ENCODE results near the gene ERP27. TPM values are rescaled to one million over a fixed set of nuclear protein-coding genes. Genes with fewer than 3 reads are reported as not detected.

Gene ERP27
- total and polyA plus RNA-seq, 2 donors (not counting 3 experiments of a cell fraction or from before 2014, with no cell fraction given): 0.70 to 0.88 TPM

DNA sequence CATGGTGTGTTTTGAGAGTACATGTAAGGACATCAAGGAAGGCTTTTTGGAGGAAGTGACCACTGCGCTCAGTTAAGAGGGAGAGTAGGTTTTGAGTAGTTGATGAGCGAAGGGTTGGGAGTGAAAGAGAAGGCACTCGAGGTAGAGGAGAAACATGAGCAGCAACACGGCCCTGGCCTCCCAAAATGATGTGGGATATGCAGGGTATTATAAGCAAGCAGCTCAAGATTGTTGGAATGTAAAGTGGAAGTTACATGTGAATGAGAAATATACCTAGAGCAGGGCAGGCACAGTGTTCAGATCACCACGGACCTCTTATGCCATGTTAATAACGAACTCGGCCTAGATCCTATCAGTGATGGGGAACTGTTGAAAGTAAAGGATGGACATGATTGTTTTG is 25.2 kb upstream of the ERP27 start:
- dilution Hi-C loops (cut with MboI; ENCODE audit: extremely low pct_ligation_motif_present, low sequenced_read_pairs) (no loop called here), intact Hi-C loops (cut with micrococcal nuclease) (no loop called here)
- Histone ChIP-seq H3K9ac (replicated peaks; ENCODE audit: extremely low read depth, insufficient read depth, low read length) (no peak overlapping the region), H3K27ac (ENCODE audit: insufficient read depth, low read depth, low read length) (no peak overlapping the region), H3K27me3 (ENCODE audit: control insufficient read depth in 2 of 2, insufficient read depth in 2 of 2, low read length in 2 of 2) (no peaks in the 10 kb centered on the region), H3K4me3 (replicated peaks in 1 of 3; ENCODE audit: insufficient read depth in 1 of 3, low read depth in 1 of 3, low read length in 3 of 3) (no peak overlapping the region), H3K9me3 (replicated peaks; ENCODE audit: control insufficient read depth, insufficient read depth, low read length) (no peaks in the 10 kb centered on the region), H3K36me3 (ENCODE audit: control insufficient read depth in 2 of 2, extremely low read depth in 1 of 2, insufficient read depth in 2 of 2, low read length in 2 of 2) (no peaks in the 10 kb centered on the region), H3K4me1 (ENCODE audit: control insufficient read depth, extremely low read depth, insufficient read depth, low read length) (peaks cover 33% of the 10 kb centered on the region), H3K9me1 (replicated peaks; ENCODE audit: control insufficient read depth, extremely low read depth, insufficient read depth, low read length) (no peaks in the 10 kb centered on the region), H4K20me1 (replicated peaks; ENCODE audit: control insufficient read depth, extremely low read depth, insufficient read depth, low read length) (no peaks in the 10 kb centered on the region), H3K4me2 (ENCODE audit: insufficient read depth, low read length) (no peak overlapping the region), H2AFZ (ENCODE audit: low read depth, low read length) (no peak overlapping the region), H3K79me2 (ENCODE audit: control insufficient read depth, insufficient read depth, low read length) (peaks cover 28% of the 10 kb centered on the region)
- no TSS peak for BruUV-seq (replicated peaks)
- CTCF ChIA-PET: no interaction called here
- FAIRE-seq (no peak), DNase-seq (ENCODE audit: low read depth, low spot score) (no peak)
- TF ChIP-seq FOS (IDR thresholded peaks at IDR 0.05; ENCODE audit: borderline replicate concordance, insufficient read depth, low read length) (no peak), MYC (IDR thresholded peaks at IDR 0.05; ENCODE audit: low read depth, low read length) (no peak), POLR2AphosphoS5 (IDR thresholded peaks at IDR 0.05; ENCODE audit: insufficient read depth, low read depth, low read length) (no peak), POLR2A (IDR thresholded peaks at IDR 0.05; ENCODE audit: low read depth, low read length) (no peak), JUN (IDR thresholded peaks at IDR 0.05; ENCODE audit: borderline replicate concordance, insufficient read depth, insufficient read length, low read depth) (no peak), GATA2 (IDR thresholded peaks at IDR 0.05; ENCODE audit: insufficient read depth, insufficient read length, low read depth, low read length) (no peak)
- TF ChIP-seq, protein P1, sequence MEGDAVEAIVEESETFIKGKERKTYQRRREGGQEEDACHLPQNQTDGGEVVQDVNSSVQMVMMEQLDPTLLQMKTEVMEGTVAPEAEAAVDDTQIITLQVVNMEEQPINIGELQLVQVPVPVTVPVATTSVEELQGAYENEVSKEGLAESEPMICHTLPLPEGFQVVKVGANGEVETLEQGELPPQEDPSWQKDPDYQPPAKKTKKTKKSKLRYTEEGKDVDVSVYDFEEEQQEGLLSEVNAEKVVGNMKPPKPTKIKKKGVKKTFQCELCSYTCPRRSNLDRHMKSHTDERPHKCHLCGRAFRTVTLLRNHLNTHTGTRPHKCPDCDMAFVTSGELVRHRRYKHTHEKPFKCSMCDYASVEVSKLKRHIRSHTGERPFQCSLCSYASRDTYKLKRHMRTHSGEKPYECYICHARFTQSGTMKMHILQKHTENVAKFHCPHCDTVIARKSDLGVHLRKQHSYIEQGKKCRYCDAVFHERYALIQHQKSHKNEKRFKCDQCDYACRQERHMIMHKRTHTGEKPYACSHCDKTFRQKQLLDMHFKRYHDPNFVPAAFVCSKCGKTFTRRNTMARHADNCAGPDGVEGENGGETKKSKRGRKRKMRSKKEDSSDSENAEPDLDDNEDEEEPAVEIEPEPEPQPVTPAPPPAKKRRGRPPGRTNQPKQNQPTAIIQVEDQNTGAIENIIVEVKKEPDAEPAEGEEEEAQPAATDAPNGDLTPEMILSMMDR (IDR thresholded peaks at IDR 0.05; ENCODE audit: extremely low read depth in 1 of 2, insufficient read depth in 1 of 2, low read depth in 1 of 2, low read length in 2 of 2): no peak
- TF ChIP-seq, protein P2, sequence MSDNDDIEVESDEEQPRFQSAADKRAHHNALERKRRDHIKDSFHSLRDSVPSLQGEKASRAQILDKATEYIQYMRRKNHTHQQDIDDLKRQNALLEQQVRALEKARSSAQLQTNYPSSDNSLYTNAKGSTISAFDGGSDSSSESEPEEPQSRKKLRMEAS (IDR thresholded peaks at IDR 0.05; ENCODE audit: insufficient read depth, insufficient read length): no peak
- POLR2A ChIA-PET: no interaction called here
